ENCODE results near the gene RBM20. TPM values are rescaled to one million over a fixed set of nuclear protein-coding genes. Genes with fewer than 3 reads are reported as not detected.

RBM20 gene
- total and polyA plus RNA-seq, 10 of the 15 experiments (the other 5 are each of a cell fraction or from before 2014, with no cell fraction given): 0.04 to 0.26 (median 0.15) TPM

DNA sequence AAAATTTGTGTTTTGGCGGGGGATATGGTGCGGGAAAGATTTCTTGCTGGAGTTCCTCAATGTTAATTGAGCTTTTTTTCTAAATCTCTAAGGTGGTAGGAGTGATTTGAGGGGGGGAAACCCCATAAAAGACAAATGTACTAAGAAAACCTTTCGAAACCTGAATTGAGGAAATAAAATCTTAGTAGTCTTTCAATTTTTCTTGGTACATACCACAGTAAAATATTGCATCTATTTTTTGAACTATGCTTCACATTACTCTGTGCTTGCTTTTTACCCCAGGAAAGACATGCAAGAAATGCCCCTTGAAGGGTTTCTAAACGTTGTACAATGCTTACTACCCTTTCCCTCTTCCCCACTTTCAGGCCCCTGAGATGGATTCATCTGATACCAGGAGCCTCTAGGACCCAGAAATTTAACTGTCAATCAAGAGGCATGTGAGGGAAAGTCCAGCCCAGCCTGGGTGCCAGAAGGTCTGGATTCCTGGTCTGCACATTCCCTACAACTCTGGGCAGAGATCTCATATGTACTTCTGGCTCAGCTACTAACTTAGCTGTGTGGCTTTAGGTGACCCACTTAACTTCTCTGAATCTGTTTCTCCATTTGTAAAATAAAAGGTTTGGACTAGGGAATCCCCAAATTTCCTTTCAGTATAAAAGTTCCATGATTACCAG is 221.8 kb downstream of the RBM20 start (continued):
- TF ChIP-seq, protein P1, sequence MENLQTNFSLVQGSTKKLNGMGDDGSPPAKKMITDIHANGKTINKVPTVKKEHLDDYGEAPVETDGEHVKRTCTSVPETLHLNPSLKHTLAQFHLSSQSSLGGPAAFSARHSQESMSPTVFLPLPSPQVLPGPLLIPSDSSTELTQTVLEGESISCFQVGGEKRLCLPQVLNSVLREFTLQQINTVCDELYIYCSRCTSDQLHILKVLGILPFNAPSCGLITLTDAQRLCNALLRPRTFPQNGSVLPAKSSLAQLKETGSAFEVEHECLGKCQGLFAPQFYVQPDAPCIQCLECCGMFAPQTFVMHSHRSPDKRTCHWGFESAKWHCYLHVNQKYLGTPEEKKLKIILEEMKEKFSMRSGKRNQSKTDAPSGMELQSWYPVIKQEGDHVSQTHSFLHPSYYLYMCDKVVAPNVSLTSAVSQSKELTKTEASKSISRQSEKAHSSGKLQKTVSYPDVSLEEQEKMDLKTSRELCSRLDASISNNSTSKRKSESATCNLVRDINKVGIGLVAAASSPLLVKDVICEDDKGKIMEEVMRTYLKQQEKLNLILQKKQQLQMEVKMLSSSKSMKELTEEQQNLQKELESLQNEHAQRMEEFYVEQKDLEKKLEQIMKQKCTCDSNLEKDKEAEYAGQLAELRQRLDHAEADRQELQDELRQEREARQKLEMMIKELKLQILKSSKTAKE (IDR thresholded peaks at IDR 0.05; ENCODE audit: low read depth, poor library complexity, severe bottlenecking): no peak
- TF ChIP-seq, protein P2, sequence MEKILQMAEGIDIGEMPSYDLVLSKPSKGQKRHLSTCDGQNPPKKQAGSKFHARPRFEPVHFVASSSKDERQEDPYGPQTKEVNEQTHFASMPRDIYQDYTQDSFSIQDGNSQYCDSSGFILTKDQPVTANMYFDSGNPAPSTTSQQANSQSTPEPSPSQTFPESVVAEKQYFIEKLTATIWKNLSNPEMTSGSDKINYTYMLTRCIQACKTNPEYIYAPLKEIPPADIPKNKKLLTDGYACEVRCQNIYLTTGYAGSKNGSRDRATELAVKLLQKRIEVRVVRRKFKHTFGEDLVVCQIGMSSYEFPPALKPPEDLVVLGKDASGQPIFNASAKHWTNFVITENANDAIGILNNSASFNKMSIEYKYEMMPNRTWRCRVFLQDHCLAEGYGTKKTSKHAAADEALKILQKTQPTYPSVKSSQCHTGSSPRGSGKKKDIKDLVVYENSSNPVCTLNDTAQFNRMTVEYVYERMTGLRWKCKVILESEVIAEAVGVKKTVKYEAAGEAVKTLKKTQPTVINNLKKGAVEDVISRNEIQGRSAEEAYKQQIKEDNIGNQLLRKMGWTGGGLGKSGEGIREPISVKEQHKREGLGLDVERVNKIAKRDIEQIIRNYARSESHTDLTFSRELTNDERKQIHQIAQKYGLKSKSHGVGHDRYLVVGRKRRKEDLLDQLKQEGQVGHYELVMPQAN (conservative IDR thresholded peaks at IDR 0.05): peak; percentile 54; the same call in 1 of the 2 replicates
- no peak for TF ChIP-seq ZNF622 (IDR thresholded peaks at IDR 0.05)
- no peak for TF ChIP-seq RB1 (IDR thresholded peaks at IDR 0.05; ENCODE audit: borderline replicate concordance)
- TF ChIP-seq SMARCA5 (IDR thresholded peaks at IDR 0.05): peak; percentile 98

Data from GM12878 (cell line).